ENCODE measurements around the gene SLC24A5. TPM values are rescaled to one million over a fixed set of nuclear protein-coding genes. Genes with fewer than 3 reads are reported as not detected.

The SLC24A5 gene
- total RNA-seq, 2 donors from 2014 or later = not detected

DNA sequence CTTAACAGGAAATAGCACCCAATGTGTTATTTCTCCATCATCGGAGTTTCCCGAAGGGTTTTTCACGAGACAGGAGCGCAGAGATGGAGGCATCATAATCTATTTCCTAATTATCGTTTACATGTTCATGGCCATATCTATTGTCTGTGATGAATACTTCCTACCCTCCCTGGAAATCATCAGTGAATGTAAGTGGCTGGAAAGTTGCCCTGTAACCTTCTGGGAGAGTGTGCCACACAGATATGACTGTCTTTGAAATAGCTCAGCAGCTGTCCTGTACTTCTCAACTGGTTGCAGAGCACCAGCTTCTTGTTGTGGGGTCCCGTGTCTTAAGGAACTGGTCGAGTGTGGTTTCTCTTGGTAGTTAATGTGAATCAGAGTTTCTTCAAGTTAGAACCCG, 1.1 kb downstream of the SLC24A5 start:
- no peaks in the 10 kb centered on the region for H3K9me3 ChIP-seq
- TF ChIP-seq POLR2AphosphoS5 (IDR thresholded peaks at IDR 0.05) = no peak
- TF ChIP-seq, protein P1, sequence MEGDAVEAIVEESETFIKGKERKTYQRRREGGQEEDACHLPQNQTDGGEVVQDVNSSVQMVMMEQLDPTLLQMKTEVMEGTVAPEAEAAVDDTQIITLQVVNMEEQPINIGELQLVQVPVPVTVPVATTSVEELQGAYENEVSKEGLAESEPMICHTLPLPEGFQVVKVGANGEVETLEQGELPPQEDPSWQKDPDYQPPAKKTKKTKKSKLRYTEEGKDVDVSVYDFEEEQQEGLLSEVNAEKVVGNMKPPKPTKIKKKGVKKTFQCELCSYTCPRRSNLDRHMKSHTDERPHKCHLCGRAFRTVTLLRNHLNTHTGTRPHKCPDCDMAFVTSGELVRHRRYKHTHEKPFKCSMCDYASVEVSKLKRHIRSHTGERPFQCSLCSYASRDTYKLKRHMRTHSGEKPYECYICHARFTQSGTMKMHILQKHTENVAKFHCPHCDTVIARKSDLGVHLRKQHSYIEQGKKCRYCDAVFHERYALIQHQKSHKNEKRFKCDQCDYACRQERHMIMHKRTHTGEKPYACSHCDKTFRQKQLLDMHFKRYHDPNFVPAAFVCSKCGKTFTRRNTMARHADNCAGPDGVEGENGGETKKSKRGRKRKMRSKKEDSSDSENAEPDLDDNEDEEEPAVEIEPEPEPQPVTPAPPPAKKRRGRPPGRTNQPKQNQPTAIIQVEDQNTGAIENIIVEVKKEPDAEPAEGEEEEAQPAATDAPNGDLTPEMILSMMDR (IDR thresholded peaks at IDR 0.05) = no peak
- TF ChIP-seq POLR2A (IDR thresholded peaks at IDR 0.05) = no peak
- intact Hi-C loops (cut with DNase I) = no loop called here
- 88% methylated on average over 8 of the region's 8 CpGs for WGBS
- no peaks in the 10 kb centered on the region for H3K36me3 ChIP-seq
- no peak overlapping the region for H3K4me3 ChIP-seq
- H3K27ac ChIP-seq = no peak overlapping the region
- no peaks in the 10 kb centered on the region for H3K27me3 ChIP-seq (replicated peaks; ENCODE audit: insufficient read depth)
- no peak for DNase-seq (ENCODE audit: low spot score)
- no peaks in the 10 kb centered on the region for H3K4me1 ChIP-seq (replicated peaks)

GRCh38 chr15:48126667-48127355, 6.0 kb downstream of the SLC24A5 start:
- intact Hi-C loops (cut with DNase I) = no loop called here
- TF ChIP-seq POLR2AphosphoS5 (IDR thresholded peaks at IDR 0.05) = no peak
- TF ChIP-seq, protein P1 (IDR thresholded peaks at IDR 0.05) = no peak
- no peak for TF ChIP-seq POLR2A (IDR thresholded peaks at IDR 0.05)
- Histone ChIP-seq H3K27ac (no peak overlapping the region), H3K27me3 (replicated peaks; ENCODE audit: insufficient read depth) (no peaks in the 10 kb centered on the region), H3K9me3 (no peaks in the 10 kb centered on the region), H3K36me3 (no peaks in the 10 kb centered on the region), H3K4me1 (replicated peaks) (no peaks in the 10 kb centered on the region), H3K4me3 (no peak overlapping the region)
- 83% methylated on average over 6 of the region's 6 CpGs for WGBS
- DNase-seq (ENCODE audit: low spot score) = no peak

DNA sequence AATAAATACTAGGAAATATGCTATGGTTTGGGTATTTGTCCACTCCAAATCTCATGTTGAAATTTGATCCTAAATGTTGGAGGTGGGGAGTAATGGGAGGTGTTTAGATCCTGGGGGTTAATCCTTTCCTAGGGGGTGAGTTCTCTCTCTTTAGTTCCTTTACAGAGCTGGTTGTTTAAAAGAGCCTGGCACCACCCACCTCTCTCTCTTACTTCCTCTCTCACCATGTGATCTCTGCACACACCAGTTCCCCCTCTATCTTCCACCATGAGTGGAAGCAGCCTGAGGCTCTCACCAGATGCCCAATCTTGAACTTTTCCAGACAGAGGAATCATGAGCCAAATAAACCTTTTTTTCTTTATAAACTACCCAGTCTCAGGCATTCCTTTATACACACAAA, 10.5 kb downstream of the SLC24A5 start:
- Histone ChIP-seq H3K4me1 (replicated peaks) (no peaks in the 10 kb centered on the region), H3K4me3 (no peak overlapping the region), H3K9me3 (no peaks in the 10 kb centered on the region), H3K27me3 (replicated peaks; ENCODE audit: insufficient read depth) (no peaks in the 10 kb centered on the region), H3K27ac (no peak overlapping the region), H3K36me3 (no peaks in the 10 kb centered on the region)
- DNase-seq (ENCODE audit: low spot score) = no peak
- intact Hi-C loops (cut with DNase I) = no loop called here
- TF ChIP-seq POLR2AphosphoS5 (IDR thresholded peaks at IDR 0.05) (no peak), POLR2A (IDR thresholded peaks at IDR 0.05) (no peak)
- TF ChIP-seq, protein P1 (IDR thresholded peaks at IDR 0.05) = no peak

GRCh38 chr15:48132874-48133273, 12.1 kb downstream of the SLC24A5 start:
- no peak for TF ChIP-seq POLR2AphosphoS5 (IDR thresholded peaks at IDR 0.05)
- Histone ChIP-seq H3K4me1 (replicated peaks) (no peaks in the 10 kb centered on the region), H3K4me3 (no peak overlapping the region), H3K27me3 (replicated peaks; ENCODE audit: insufficient read depth) (no peaks in the 10 kb centered on the region), H3K27ac (no peak overlapping the region), H3K9me3 (no peaks in the 10 kb centered on the region), H3K36me3 (no peaks in the 10 kb centered on the region)
- intact Hi-C loops (cut with DNase I) = no loop called here
- DNase-seq (ENCODE audit: low spot score) = no peak
- whole genome bisulfite sequencing = 96% methylated on average over 6 of the region's 6 CpGs

GRCh38 chr15:48143856-48144255, 23.1 kb downstream of the SLC24A5 start:
- H3K27me3 ChIP-seq (replicated peaks; ENCODE audit: insufficient read depth) = no peaks in the 10 kb centered on the region
- H3K9me3 ChIP-seq = no peaks in the 10 kb centered on the region
- no peak overlapping the region for H3K27ac ChIP-seq
- no peaks in the 10 kb centered on the region for H3K4me1 ChIP-seq (replicated peaks)
- intact Hi-C loops (cut with DNase I) = no loop called here
- H3K4me3 ChIP-seq = no peak overlapping the region
- WGBS = 81% methylated on average over 1 of the region's 1 CpG
- no peak for TF ChIP-seq POLR2A (IDR thresholded peaks at IDR 0.05)
- DNase-seq (ENCODE audit: low spot score) = no peak
- no peaks in the 10 kb centered on the region for H3K36me3 ChIP-seq

DNA sequence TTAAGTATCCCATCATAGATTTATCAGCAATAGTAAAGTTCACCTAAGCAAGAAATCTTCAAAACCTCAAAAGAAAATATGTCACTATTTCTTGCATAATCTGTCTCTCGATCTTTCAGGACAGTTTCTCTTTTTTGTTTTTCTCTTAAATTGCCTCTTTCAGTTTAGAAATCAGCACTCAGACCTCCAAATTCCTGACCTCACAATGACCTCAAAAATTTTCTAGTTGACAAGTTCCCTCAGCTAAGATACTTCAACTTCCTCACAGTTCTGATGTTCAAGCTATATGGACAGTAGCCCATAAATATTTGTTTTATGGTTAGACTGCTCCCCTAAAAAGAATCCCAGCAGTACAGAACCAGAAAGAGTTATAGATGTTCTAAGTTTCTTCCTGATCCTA, 24.1 kb downstream of the SLC24A5 start:
- TF ChIP-seq POLR2AphosphoS5 (IDR thresholded peaks at IDR 0.05) = no peak
- TF ChIP-seq, protein P1 (IDR thresholded peaks at IDR 0.05) = no peak
- TF ChIP-seq POLR2A (IDR thresholded peaks at IDR 0.05) = no peak
- no peak overlapping the region for H3K27ac ChIP-seq
- WGBS = 23% methylated on average over 1 of the region's 1 CpG
- no peaks in the 10 kb centered on the region for H3K4me1 ChIP-seq (replicated peaks)
- H3K36me3 ChIP-seq = no peaks in the 10 kb centered on the region
- intact Hi-C loops (cut with DNase I) = no loop called here
- no peaks in the 10 kb centered on the region for H3K9me3 ChIP-seq
- H3K4me3 ChIP-seq = no peak overlapping the region
- DNase-seq (ENCODE audit: low spot score) = no peak
- no peaks in the 10 kb centered on the region for H3K27me3 ChIP-seq (replicated peaks; ENCODE audit: insufficient read depth)
